SHP77 treated with DMSO at 0.1 percent for 48 hours (cell line): Measurements from ENCODE around the gene CRYGB.

ENCODE experiments used
- DNase-seq: peaks from one replicate; lab custom pipeline; 2025; lab: John Stamatoyannopoulos, UW

Gene CRYGB

GRCh38 chr2:208146006-208146405, at the start of gene CRYGB:
CRYGB (minus strand) TSS chr2:208146158; CDS start chr2:208146120, 38 bp downstream.
- DNase-seq, result no peak

- no peak for DNase-seq
These were observed 49.6 kb upstream of the CRYGB start for GRCh38 chr2:208195531-208195930.

- DNase-seq, result no peak
These were observed 46.8 kb upstream of the CRYGB start for GRCh38 chr2:208192611-208193236.

DNA sequence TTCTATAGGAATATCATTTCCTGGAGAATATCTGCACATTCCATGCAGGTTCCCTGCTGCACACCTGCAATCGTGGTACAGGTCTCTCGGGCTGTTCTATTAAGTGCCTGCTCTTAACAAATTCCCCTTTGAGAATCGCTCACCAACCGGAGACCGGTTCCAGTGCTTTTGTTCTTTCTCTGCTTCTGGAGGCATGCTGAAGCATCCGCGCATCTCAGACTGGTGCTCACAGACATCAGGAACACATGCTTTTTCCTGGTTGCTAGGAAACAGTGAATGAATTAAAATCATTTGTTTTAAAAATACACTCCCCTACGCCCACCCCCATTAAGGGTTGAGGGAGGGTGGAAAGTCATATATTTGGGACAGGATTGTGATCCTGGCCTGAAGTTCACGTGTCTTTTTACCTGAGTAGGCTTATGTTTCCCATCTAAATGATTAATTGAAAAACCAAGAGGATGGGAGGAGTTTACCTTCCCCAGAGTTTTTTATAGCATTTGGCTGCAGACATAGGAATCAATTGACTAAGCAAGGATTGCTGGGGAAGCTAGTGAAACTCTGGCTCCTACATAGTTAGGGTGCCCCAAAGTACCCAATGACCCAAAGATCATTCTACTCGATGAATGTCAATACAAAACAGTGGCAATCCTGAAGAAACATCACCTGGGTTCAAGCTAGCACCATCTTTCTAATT, 44.0 kb upstream of the CRYGB start, which contains the start of gene C2orf80:
Gene C2orf80, minus strand, starts transcription at position 221 of the 694 bp plus-strand sequence. CDS start 3,044 bp downstream, outside the sequence.
- no peak for DNase-seq

DNA sequence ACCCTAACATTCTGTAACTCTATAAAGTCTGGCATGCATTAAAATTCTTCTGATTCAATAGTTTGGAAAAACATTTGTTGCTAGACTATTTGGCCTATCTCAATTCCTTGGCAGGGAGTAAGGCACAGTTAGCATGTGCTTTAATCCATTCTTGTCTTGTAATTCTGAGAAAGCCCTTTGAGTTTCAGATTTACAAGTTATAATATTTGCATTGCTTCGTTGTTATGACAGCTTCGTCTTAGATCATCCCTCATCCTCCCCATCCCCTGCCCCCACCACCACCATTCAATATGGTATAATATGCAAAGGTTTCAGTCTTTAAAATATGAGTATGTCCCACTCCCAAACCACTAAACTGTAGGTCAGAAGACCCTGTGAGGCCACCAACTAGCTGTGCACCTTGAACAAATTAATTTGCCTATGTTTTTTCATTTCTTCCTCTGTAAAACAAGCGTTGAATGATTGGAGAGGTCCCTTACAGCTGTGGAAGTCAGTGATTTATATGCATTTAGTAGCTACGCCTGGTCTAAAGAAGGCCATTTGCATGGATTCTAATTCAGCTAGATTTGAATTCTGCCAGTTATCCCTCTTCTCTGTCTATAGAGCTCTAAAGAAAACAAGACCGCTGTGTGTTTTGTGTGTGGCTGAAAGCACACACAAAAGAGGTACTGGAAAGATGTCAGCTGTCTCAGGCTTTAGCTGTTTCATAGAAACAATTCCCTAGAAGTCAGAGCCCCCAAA, 43.3 kb upstream of the CRYGB start:
- no peak for DNase-seq

DNA sequence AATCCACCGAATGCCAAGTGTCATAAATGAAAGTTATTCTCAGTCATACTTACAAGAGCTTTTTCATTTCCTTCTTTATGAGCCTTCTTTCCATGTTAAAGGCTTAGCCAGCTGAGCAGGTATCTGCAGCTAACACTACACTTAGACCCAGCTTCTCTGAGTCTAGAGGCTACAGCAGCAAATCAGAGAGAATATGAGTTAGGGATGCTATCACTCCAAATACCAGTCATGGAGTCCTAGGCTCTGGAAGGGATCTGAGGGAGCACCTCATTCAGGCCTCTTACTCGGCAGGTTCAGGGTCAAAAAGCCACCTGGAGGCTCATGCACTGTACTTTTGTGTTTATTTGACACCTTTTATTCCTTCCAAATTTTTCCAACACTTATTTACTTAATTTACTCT, 40.9 kb upstream of the CRYGB start:
- DNase-seq, result no peak

DNA sequence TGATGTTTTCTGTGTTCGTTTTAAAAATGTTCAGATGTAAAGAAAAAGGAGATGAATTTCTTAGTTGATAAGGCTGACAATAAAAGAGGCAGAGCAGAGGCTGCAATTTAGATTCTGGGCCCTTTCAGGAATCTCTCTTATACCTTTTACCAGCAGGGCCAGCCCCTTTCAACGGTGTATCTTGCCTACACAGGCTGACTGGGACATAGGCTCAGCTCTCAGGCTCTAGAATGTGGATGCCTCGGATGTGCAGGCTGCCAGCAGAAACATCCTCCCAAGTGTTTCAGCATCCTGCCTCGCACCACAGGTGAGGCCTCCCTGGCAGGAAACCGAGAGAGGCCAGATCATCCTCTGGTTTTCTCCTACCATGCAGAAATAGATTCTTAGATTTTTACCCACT, 40.5 kb upstream of the CRYGB start:
- no peak for DNase-seq

GRCh38 chr2:208183972-208184705, 38.2 kb upstream of the CRYGB start:
- DNase-seq, result no peak

DNA sequence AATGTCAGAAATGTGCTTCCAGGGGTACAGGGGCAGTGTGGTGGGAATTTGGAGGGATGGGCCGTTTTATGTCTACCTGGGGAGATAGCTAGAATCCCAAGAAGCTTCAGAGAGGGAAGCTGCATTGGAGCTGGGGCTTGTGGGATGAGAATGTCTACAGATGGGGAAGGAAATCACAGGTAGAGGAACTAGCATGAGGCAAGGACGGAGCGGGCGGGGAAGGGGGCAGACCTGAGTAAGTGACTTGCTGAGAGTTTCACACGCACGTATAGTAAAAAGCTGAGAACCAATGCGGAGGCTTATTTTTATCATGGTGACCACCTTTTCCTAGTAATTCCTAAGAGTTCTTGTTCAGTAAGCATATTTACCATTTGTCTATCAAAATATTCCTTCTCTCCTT, 37.6 kb upstream of the CRYGB start:
- no peak for DNase-seq

- DNase-seq, result no peak
These were observed 36.9 kb upstream of the CRYGB start for GRCh38 chr2:208182835-208183234.

DNA sequence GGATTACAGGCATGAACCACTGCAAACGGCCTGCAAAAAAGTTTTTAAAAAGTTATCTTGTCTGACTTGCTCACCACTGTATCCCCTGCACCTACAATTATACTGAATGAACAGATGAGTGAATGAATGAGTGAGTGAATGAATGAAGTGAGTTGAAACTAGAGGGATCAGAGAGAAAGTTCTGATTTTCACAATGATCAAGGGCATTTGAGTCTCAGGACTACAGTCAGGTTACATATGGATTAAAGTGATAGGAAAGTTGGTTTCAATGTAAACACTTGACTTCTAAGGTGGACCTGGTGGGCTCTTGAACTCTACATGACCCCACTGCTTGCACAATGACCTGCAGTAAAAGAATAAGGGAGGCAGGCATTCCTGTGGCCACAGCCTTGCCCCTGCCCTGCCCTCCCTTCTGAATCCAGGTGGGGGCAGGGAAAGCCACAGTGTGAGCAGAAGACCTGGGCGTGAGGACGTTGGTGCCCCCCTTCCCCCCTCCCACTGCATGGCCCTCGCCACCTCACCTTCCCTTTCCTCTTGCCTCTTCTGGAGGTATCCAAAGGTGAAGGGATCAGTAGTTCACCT, 33.2 kb upstream of the CRYGB start:
- DNase-seq, result no peak

DNA sequence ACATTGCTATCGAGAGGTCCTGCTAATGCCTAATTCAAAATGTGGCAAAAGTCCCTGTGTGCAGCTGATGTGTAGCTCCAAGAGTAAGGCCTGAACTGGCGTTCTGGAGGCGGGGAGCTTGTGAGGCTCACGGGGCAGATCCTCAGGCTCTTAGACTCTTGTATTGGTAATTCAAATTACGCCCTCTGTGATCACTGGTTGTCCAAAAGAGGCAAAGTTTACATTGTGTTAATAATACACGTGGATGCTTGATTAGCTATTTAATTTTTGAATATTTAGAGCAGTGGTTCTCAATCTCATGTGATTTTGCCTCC, 29.8 kb upstream of the CRYGB start:
- DNase-seq, result no peak

DNA sequence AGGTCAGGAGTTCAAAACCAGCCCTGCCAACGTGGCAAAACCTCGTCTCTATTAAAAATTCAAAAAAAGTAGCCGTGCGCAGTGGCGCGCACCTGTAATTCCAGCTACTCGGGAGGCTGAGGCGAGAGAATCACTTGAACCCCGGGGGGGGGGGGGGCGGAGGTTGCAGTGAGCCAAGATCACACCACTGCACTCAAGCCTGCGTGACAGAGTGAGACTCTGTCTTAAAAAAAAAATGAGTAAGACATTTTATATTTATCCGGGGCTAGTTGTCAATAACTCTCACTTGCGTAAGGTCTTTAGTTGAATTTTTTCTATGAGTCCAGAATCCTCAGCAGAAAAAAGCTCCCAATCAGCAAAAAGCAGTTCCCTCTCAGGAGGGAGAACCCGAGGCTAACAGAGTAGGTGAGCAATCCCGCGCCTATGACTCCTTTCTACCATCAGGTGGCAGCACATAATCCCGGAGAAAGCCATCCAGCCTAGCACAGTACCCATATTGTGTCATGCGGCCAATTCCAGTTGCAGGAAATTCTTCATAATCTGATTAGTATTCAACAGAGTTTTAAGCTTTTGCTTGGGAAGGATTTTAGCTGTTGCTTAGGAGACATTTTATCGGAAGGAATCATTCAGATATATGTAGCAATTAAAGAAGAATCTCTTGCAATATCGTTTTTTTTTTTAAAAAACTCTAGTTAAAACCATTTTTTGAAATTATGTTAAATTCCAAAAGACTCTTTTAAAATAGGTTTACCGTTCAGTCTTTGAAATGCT, 29.3 kb upstream of the CRYGB start:
- DNase-seq, result peak; percentile 42

GRCh38 chr2:208174144-208174543, 28.2 kb upstream of the CRYGB start:
- DNase-seq, result no peak

DNA sequence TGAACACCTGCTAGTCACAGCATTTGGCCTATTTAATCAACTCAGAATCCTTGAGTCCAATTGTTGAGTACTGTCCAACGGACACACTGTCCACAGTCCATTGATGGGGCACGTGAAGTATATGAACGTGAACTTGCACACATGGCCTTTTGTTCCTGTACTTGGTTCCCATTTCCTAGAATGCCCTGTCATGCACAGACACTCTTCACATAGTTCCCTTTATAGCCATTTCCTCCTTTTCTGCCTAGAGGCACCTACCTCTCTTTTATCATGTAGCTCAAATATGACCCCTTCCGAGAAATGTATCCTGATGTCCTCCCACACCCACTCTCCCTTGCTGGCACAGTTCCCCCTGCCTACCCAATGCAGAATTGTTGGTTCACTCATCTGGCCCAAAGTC, 26.2 kb upstream of the CRYGB start:
- DNase-seq, result no peak

DNA sequence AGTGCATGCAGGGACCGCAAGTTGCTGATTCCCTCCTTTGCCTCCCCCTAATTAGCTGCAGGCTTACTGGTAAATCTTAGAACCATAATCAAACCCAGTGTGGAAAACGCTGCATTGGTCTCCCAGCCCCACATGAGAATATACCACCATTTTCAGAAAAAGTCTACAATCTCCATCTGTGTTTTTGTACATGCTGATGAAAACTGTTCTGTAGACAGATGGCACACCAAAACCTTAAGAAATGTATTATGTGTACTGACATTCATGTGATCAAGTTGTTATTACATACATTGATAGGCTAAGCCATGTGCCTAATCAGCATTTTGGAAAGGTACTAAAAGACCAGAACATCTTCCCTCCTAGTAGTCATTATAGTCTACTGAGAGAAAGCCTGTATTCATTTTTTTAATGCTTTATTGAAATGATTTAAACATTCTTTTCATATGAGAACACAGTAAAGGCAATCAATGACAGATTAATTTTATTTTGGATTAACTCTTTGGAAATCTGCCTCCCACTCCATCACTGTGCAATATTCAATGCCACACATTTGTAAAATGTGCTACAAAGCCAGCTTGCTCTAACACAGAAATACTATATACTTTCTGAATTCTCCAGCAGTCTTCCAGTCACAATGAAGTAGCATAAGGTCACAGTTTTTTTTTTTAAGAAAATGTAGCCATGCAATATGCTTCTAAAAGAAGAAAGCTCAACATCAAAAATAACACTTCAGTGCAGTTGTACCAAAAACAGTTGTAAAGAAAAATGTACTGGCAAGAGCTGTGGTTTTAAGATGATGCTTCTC, 19.2 kb upstream of the CRYGB start:
- no peak for DNase-seq

- DNase-seq, result no peak
These were observed 17.5 kb upstream of the CRYGB start, which contains the start of gene CRYGA for GRCh38 chr2:208163489-208163888. CRYGA (minus strand) TSS chr2:208163589; CDS start chr2:208163556, 33 bp downstream.

DNA sequence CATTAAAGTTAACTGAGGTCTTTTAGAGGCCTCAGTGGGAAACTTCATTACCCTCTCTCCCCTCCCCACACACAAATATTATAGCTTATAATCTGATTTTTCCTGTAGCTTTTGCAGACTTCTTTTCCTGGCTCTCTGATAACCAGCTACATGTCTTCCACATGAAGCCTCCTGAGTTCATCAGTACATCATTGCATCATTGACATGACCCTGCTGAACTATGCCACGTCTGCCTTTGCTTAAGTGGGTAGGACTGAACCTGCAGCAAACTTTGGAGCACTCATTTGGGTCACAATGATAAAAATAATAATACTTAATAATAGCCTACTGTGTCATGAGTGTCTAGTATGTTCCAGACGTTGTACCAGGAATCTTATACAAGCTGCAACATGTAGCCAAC, 10.5 kb upstream of the CRYGB start:
- DNase-seq, result no peak

DNA sequence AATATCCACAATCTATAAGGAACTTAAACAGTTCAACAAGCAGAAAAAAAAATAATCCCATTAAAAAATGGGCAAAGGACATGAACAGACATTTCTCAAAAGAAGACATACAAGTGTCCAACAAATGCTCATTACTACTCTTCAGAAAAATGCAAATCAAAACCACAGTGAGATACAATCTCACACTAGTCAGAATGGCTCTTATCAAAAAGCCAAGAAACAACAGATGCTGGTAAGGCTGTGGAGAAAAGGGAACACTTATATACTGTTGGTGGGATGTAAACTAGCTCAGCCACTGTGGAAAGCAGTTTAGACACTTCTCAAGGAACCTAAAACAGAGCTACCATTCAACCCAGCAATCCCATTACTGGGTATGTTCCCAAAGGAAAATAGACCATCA, 7.2 kb upstream of the CRYGB start:
- DNase-seq, result no peak

GRCh38 chr2:208150956-208151355, 5.0 kb upstream of the CRYGB start:
- no peak for DNase-seq
